HL-60 (cell line): Measurements from ENCODE around the gene SARM1.

Experiments used
- DNase-seq, 2 experiments: peaks; one replicate each; pipeline ENCODE4 v3.0.0-alpha.2; 2010 to 2020; ENCODE audit warnings: low read depth in 1 of 2, low spot score in 1 of 2
- H3K27ac ChIP-seq: fragments of 250-450 bp; sonication (Bioruptor Pico); replicated peaks from 2 replicates; pipeline ENCODE4 v1.5.1; 2020; ENCODE audit warnings: mild to moderate bottlenecking, moderate library complexity
- H3K27me3 ChIP-seq: fragments of 250-450 bp; sonication (Bioruptor Pico); 2 replicates; pipeline ENCODE4 v1.5.1; 2021; ENCODE audit warnings: mild to moderate bottlenecking, moderate library complexity; ENCODE audit not compliant: insufficient read depth, poor library complexity, severe bottlenecking
- H3K4me3 ChIP-seq: replicated peaks from 2 replicates; pipeline ENCODE4 v1.5.1; 2011; ENCODE audit warnings: mild to moderate bottlenecking, control low read depth, low read length; ENCODE audit not compliant: insufficient read depth
- GABPA ChIP-seq: IDR thresholded peaks from 2 replicates; pipeline ENCODE4 v1.6.1; 2012; ENCODE audit warnings: low read depth
- POLR2AphosphoS5 ChIP-seq: IDR thresholded peaks from 2 replicates; pipeline ENCODE4 v1.6.1; 2012; ENCODE audit warnings: low read depth
- SPI1 ChIP-seq: IDR thresholded peaks from 2 replicates; pipeline ENCODE4 v1.6.1; 2012; ENCODE audit warnings: low read depth, mild to moderate bottlenecking, borderline replicate concordance
- TF ChIP-seq, protein P1 (sequence below): IDR thresholded peaks from one replicate; pipeline ENCODE4 v1.5.1; 2011; ENCODE audit warnings: low read length, control low read depth, inconsistent platforms; ENCODE audit not compliant: insufficient read depth
- TF ChIP-seq, protein P2 (sequence below): IDR thresholded peaks from 2 replicates; pipeline ENCODE4 v1.6.1; 2012; ENCODE audit warnings: low read depth; ENCODE audit not compliant: insufficient replicate concordance

Gene SARM1

DNA sequence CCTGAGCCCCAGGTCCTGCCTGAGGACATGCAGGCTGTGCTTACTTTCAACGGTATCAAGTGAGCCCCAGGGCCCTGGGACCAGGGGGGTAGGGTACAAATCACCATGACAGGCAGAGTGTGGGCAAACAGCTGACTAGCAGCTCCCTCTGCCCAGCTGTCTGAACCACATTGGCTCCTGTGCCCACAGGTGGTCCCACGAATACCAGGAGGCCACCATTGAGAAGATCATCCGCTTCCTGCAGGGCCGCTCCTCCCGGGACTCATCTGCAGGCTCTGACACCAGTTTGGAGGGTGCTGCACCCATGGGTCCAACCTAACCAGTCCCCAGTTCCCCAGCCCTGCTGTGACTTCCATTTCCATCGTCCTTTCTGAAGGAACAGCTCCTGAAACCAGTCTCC lies 24.5 kb downstream of the SARM1 start:
- Histone ChIP-seq H3K27me3 (no peaks in the 10 kb centered on the region), H3K4me3 (no peak overlapping the region), H3K27ac (no peak overlapping the region)
- TF ChIP-seq GABPA (no peak), SPI1 (no peak), POLR2AphosphoS5 (no peak)
- TF ChIP-seq, protein P1, sequence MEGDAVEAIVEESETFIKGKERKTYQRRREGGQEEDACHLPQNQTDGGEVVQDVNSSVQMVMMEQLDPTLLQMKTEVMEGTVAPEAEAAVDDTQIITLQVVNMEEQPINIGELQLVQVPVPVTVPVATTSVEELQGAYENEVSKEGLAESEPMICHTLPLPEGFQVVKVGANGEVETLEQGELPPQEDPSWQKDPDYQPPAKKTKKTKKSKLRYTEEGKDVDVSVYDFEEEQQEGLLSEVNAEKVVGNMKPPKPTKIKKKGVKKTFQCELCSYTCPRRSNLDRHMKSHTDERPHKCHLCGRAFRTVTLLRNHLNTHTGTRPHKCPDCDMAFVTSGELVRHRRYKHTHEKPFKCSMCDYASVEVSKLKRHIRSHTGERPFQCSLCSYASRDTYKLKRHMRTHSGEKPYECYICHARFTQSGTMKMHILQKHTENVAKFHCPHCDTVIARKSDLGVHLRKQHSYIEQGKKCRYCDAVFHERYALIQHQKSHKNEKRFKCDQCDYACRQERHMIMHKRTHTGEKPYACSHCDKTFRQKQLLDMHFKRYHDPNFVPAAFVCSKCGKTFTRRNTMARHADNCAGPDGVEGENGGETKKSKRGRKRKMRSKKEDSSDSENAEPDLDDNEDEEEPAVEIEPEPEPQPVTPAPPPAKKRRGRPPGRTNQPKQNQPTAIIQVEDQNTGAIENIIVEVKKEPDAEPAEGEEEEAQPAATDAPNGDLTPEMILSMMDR, result no peak
- TF ChIP-seq, protein P2, sequence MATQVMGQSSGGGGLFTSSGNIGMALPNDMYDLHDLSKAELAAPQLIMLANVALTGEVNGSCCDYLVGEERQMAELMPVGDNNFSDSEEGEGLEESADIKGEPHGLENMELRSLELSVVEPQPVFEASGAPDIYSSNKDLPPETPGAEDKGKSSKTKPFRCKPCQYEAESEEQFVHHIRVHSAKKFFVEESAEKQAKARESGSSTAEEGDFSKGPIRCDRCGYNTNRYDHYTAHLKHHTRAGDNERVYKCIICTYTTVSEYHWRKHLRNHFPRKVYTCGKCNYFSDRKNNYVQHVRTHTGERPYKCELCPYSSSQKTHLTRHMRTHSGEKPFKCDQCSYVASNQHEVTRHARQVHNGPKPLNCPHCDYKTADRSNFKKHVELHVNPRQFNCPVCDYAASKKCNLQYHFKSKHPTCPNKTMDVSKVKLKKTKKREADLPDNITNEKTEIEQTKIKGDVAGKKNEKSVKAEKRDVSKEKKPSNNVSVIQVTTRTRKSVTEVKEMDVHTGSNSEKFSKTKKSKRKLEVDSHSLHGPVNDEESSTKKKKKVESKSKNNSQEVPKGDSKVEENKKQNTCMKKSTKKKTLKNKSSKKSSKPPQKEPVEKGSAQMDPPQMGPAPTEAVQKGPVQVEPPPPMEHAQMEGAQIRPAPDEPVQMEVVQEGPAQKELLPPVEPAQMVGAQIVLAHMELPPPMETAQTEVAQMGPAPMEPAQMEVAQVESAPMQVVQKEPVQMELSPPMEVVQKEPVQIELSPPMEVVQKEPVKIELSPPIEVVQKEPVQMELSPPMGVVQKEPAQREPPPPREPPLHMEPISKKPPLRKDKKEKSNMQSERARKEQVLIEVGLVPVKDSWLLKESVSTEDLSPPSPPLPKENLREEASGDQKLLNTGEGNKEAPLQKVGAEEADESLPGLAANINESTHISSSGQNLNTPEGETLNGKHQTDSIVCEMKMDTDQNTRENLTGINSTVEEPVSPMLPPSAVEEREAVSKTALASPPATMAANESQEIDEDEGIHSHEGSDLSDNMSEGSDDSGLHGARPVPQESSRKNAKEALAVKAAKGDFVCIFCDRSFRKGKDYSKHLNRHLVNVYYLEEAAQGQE, result no peak
- no peak for DNase-seq

DNA sequence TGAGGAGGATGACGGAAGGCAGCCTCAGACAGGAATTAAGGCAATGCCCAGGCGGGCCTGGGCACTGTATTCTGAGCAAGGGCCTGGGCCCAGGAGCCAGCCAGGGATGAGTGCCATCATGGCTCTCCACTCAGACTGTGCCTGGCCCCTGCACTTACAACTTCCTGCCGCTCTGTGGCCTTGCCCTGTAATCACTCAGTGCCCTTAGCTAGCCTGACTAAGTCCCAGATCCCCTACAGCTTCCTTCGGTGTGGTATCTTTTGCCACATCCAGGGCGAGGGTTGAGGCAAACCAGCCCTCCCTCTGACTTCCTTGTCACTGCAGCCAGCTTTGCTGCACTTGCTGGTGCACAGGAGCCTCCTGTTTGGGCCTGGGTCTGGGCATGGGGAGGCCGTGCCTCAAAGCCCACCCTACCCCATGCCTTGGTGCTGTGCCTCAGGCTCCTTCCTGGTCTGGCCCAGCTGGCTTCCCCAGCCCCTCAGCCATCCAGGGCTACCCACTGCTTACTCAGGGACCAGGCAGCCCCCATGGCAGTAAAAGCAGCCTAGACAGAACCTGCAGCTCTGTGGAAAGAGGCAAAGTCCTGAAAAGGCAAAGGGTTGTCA lies 25.2 kb downstream of the SARM1 start:
- no peak for DNase-seq
- Histone ChIP-seq H3K4me3 (no peak overlapping the region), H3K27ac (no peak overlapping the region), H3K27me3 (no peaks in the 10 kb centered on the region)
- TF ChIP-seq POLR2AphosphoS5, result no peak
- no peak for TF ChIP-seq SPI1

DNA sequence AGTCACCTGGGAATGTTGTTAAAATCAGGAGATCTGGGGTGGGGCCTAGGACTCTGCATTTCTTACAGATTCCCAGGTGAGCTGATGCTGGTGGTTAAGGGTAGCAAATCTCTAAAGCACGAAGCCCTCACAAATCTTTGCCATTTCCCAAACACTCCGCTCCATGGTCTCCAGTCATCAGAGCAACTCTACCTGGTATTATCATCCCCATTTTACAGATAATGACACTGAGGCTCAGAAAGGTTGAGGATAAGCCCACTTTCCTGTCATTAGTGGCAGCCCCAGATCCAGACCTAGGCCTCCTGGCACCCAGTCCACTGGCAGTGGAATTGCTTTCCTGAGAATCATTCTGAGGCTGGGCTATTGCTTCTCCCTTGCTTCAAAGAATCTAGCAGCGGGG lies 25.8 kb downstream of the SARM1 start:
- Histone ChIP-seq H3K27ac (no peak overlapping the region), H3K4me3 (no peak overlapping the region), H3K27me3 (no peaks in the 10 kb centered on the region)
- no peak for DNase-seq
- no peak for TF ChIP-seq GABPA
- TF ChIP-seq SPI1, result no peak
- no peak for TF ChIP-seq POLR2AphosphoS5
- TF ChIP-seq, protein P2, result no peak
- TF ChIP-seq, protein P1, result no peak

DNA sequence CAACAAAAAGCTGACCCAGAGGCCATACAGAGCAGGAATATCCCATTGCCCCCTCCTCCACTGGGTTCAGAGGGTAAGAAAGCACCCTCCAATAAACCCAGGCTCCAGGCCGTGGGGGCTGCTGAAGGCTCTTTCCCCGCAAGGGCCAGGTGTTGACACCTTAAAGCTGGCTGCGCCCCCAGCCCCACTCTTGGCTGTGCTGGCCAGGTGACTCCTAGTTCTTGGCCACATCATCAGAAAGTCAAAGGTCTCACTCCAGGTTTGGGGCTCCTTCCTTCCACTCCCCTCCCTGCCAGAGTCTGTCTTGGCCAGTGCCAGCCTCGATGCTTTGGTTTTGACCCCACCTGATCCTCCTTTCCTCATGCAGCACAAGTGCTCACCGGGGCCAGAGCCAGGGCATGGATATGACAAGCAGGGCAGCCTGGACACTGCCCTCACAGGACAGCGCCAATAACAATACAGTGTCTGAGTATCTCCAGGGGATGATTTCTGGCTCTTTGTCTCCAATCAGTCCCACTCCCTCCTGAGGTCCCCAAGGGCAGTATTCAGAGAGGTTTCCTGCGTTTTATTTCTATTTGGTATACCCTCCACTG lies 26.3 kb downstream of the SARM1 start:
- TF ChIP-seq, protein P1, result no peak
- TF ChIP-seq, protein P2, result no peak
- no peak for TF ChIP-seq SPI1
- Histone ChIP-seq H3K27me3 (no peaks in the 10 kb centered on the region), H3K27ac (no peak overlapping the region), H3K4me3 (no peak overlapping the region)
- no peak for DNase-seq
